Tibial nerve (tissue), 3 donors: Measurements from ENCODE around the gene SLC51A.

Experiments
- CTCF ChIP-seq, 5 experiments: fragments of 200-600 bp in 3 of 5; fragments of 450-650 bp in 2 of 5; sonication (generic) in 3 of 5; IDR thresholded peaks; one replicate each; pipeline ENCODE4 v1.5.1; 2016 to 2019; ENCODE audit warnings: antibody characterized with exemption in 5 of 5, mild to moderate bottlenecking in 3 of 5, moderate library complexity in 2 of 5
- POLR2A ChIP-seq, 2 donors: fragments of 450-650 bp; IDR thresholded peaks; one replicate each; pipeline ENCODE4 v1.6.1; 2017; ENCODE audit warnings: antibody characterized with exemption in 2 of 2, mild to moderate bottlenecking in 2 of 2, moderate library complexity in 2 of 2

DNA sequence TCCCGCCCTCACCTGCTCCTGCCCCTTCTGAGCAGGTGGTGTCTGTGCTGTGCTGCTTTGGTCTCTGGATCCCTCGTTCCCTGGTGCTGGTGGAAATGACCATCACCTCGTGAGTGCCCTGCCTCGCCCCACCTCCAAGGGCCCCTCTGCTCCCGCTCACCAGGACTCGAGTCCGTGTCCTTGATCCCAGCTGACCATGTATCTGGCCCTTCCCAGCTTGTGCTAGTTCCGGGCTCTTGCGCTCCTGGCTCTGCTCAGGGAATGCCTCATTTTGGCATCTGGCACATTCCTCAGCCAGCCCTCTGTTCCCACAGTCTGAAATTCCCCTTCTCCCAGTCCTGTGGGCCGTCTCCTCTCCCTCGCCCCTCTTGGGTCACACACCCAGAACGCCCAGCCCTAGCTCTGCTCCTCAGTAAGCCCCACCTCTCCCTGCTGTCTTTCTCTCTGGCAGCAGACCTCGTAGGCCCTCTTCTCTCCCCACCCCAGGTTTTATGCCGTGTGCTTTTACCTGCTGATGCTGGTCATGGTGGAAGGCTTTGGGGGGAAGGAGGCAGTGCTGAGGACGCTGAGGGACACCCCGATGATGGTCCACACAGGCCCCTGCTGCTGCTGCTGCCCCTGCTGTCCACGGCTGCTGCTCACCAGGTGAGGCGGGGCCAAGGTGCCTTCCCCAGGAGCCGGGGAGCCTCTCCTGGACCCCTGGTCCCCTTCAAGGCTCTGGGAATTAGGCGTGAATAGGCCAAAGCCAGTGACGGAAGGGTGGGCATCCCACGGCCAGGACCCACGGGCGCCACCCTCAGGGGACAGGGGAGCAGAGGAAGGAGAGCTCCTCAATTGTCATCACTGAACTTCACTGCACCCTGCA is 11.5 kb downstream of the SLC51A start:
- TF ChIP-seq POLR2A (IDR thresholded peaks at IDR 0.05) (no peak), CTCF (IDR thresholded peaks at IDR 0.05) (no peak)
